ENCODE results near the gene DDX46. TPM values are rescaled to one million over a fixed set of nuclear protein-coding genes. Genes with fewer than 3 reads are reported as not detected.

DDX46 gene
- total and polyA plus RNA-seq, 7 donors: 16.5 to 48.7 (median 46.5) TPM

DNA sequence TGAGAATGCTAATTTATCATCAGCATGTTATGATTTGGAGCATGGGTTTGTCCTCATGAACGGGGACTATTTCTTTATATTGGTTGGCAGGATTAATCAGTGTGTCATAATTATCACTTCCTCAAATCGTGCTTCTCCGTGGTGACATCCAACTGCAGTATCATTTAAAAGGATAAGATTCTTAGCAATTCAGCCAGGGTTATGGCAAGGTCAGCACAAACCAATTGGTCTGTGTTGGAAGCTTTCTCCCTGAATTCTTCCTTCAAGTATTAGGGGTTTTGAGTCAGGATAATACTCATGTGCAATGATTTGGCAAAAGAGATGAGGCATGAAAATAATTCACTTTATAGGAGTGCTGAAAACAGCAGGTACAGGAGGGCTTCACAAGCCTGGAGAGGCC is 25.8 kb upstream of the DDX46 start:
- no peak overlapping the region for H3K27ac ChIP-seq
- ATAC-seq (no peak), DNase-seq (no peak)
- intact Hi-C loops (cut with DNase I): no loop called here
- peaks cover 6% of the 10 kb centered on the region for H3K4me1 ChIP-seq
- no peaks in the 10 kb centered on the region for H3K27me3 ChIP-seq (ENCODE audit: insufficient read depth in 3 of 3, low read length in 2 of 3)
- 66 to 67% (median 67%) methylated on average over 3 of the region's 3 CpGs for WGBS, 3 donors
- TF ChIP-seq, protein P1, sequence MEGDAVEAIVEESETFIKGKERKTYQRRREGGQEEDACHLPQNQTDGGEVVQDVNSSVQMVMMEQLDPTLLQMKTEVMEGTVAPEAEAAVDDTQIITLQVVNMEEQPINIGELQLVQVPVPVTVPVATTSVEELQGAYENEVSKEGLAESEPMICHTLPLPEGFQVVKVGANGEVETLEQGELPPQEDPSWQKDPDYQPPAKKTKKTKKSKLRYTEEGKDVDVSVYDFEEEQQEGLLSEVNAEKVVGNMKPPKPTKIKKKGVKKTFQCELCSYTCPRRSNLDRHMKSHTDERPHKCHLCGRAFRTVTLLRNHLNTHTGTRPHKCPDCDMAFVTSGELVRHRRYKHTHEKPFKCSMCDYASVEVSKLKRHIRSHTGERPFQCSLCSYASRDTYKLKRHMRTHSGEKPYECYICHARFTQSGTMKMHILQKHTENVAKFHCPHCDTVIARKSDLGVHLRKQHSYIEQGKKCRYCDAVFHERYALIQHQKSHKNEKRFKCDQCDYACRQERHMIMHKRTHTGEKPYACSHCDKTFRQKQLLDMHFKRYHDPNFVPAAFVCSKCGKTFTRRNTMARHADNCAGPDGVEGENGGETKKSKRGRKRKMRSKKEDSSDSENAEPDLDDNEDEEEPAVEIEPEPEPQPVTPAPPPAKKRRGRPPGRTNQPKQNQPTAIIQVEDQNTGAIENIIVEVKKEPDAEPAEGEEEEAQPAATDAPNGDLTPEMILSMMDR (IDR thresholded peaks at IDR 0.05): no peak
- H3K9me3 ChIP-seq: no peaks in the 10 kb centered on the region
- H3K36me3 ChIP-seq (ENCODE audit: insufficient read depth in 1 of 2, low read depth in 1 of 2): no peaks in the 10 kb centered on the region
- H3K4me3 ChIP-seq: no peak overlapping the region

DNA sequence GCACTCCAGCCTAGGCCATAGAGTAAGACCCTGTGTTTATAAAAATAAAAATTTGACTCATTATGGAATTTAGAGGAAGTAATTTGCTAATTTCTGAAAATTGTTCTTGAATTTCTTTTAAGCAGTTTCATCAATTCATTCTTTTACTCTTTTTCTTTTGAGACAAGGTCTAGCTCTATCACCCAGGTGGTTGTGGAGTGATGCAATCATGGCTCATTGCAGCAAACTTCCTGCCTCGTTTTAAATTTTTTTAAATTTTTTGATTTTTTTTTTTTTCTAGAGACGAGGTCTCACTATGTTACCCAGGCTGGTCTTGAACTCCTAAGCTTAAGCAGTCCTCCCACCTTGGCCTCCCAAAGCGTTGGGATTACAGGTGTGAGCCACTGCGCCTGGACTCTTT is 23.3 kb upstream of the DDX46 start:
- no peak overlapping the region for H3K27ac ChIP-seq
- no peaks in the 10 kb centered on the region for H3K27me3 ChIP-seq (ENCODE audit: insufficient read depth in 3 of 3, low read length in 2 of 3)
- ATAC-seq: no peak
- H3K4me3 ChIP-seq: no peak overlapping the region
- WGBS, 3 donors: 73 to 78% (median 78%) methylated on average over 4 of the region's 4 CpGs
- H3K9me3 ChIP-seq: no peaks in the 10 kb centered on the region
- intact Hi-C loops (cut with DNase I): no loop called here
- H3K36me3 ChIP-seq (ENCODE audit: insufficient read depth in 1 of 2, low read depth in 1 of 2): no peaks in the 10 kb centered on the region
- peaks cover 13% of the 10 kb centered on the region for H3K4me1 ChIP-seq
- TF ChIP-seq, protein P1 (IDR thresholded peaks at IDR 0.05): no peak
- no peak for DNase-seq

DNA sequence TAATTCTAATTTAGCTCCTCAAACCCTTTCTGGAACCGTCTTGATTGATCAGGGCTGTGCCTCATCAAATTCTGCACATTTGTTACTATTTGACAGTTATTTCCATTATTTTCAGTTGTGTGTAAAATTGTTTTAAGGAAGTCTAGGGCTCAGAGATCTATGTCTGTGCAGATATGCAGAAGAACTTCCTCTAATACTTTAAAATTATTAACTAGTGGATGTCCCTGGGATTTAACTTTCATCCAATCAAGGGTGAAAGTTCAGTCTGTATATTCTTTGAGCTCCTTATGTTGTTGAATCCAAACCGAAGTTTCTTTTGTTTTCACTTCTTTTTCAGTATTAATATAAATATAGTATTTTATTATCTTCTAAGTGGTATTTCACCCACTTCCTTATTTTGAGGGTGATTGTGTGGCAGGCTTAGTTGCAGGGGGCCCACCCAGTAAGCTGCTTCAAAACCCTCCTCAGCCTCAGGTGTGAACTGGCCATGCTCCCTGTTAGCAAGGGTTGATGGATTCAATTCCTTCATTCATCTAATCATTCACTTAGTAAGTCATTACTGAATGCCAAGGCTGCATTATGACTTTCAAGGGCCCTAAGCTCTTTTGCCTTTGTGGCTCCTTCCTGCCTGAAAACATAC is 22.3 kb upstream of the DDX46 start:
- no peak overlapping the region for H3K27ac ChIP-seq
- H3K4me1 ChIP-seq: peaks cover 13% of the 10 kb centered on the region
- ATAC-seq (no peak), DNase-seq (no peak)
- no peaks in the 10 kb centered on the region for H3K27me3 ChIP-seq (ENCODE audit: insufficient read depth in 3 of 3, low read length in 2 of 3)
- TF ChIP-seq, protein P1 (IDR thresholded peaks at IDR 0.05): no peak
- H3K9me3 ChIP-seq: no peaks in the 10 kb centered on the region
- intact Hi-C loops (cut with DNase I): no loop called here
- peaks cover 0 to 7% of the 10 kb centered on the region in 2 donors for H3K36me3 ChIP-seq (ENCODE audit: insufficient read depth in 1 of 2, low read depth in 1 of 2)
- no peak overlapping the region for H3K4me3 ChIP-seq
- 70 to 73% (median 73%) methylated on average over 2 of the region's 2 CpGs for WGBS, 3 donors

DNA sequence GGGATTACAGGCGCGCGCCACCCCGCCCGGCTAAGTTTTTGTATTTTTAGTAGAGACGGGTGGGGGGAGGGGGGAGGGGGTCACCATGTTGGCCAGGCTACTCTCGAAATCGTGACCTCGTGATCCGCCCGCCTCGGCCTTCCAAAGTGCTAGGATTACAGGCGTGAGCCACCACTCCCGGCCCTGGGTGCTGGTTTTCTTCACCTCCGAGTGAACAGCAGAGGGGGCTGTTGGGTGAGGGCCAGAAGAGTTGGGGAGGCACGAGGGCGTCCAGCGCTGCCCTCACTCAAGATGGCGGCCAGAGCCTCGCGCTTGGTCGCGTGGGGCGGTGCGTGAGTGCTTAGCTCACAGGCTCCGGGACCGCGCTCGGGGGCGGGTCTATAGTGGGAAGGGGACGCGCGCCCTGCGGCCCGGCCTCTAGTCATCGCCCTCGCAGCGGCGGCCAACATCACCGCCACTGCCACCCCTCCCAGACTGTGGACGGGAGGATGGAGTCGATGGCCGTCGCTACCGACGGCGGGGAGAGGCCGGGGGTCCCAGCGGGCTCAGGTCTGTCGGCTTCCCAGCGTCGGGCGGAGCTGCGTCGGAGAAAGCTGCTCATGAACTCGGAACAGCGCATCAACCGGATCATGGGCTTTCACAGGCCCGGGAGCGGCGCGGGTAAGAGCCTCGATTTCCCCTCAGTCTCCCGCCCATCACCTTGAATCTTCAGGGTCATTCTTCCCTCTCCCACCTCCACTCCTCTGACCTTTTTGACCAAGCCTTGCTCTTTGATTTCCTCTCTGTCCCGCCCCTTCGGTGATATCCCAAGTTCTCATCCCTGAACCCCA is 20.2 kb upstream of the DDX46 start, which contains the start of gene CAMLG:
TSS of gene CAMLG (plus strand) at position 416 of the 830 bp plus-strand sequence. CDS start at position 489, 73 bp downstream.
- Histone ChIP-seq H3K27ac (peak within 1 kb of the TSS; percentile 97), H3K9me3 (no peaks in the 10 kb centered on the region), H3K4me3 (peak within 1 kb of the TSS; percentile 96), H3K36me3 (ENCODE audit: insufficient read depth in 1 of 2, low read depth in 1 of 2) (peaks cover 0 to 26% of the 10 kb centered on the region in 2 donors), H3K27me3 (ENCODE audit: insufficient read depth in 3 of 3, low read length in 2 of 3) (no peaks in the 10 kb centered on the region), H3K4me1 (peaks cover 13% of the 10 kb centered on the region)
- TF ChIP-seq, protein P1 (IDR thresholded peaks at IDR 0.05): peak; percentile 37
- intact Hi-C loops (cut with DNase I): loop anchor here in 1 of 2 donors (1.0 to 2.0 kb wide), 2 partner anchors 108 to 166 kb away; no protein-coding TSS in a partner anchor
- DNase-seq (peak; percentile 99), ATAC-seq (peak; percentile 98 to 99 (median 99))
- WGBS, 3 donors: 0 to 1% (median 1%) methylated on average over 58 to 66 of the region's 66 CpGs
